SK-MEL-5 (cell line): ENCODE results near the gene CAP1. TPM values are rescaled to one million over a fixed set of nuclear protein-coding genes. Genes with fewer than 3 reads are reported as not detected.

Experiments
- DNase-seq: peaks from one replicate; pipeline ENCODE4 v3.0.0-alpha.2; 2016; ENCODE audit warnings: low read depth, low spot score
- in situ Hi-C: cut with HindIII; loops from 2 replicates; pipeline ENCODE4 v1.10.0; 2016; ENCODE audit warnings: low sequenced_read_pairs, high pct_unique_total_duplicates, low pct_unique_long_range_greater_than_20kb
- total RNA-seq: library from RNA; depleted of rRNA; stranded (reverse); fragments of >200 nt; shearing (Covaris generic); gene quantifications from 2 replicates; pipeline ENCODE4 v1.2.3, GENCODE V29; 2014; rRNA removed

CAP1 gene
- total RNA-seq, 1 experiment from 2014 or later, result 314 TPM

DNA sequence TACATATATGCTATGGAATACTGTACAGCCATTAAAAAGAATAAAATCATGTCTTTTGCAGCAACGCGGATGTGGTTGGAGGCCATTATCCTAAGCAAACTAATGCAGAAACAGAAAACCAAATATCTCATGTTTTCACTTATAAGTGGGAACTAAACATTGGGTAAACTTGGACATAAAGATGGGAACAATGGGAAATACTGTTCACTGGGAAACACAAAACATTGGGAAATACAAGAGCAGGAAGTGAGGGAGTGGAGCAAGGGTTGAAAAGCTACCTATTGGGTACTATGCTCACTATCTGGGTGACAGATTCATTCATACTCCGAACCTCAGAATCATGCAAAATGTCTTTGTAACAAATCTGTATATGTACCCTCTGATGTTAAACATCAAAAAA, 73.9 kb downstream of the CAP1 start:
- in situ Hi-C loops, result no loop called here
- DNase-seq, result no peak

DNA sequence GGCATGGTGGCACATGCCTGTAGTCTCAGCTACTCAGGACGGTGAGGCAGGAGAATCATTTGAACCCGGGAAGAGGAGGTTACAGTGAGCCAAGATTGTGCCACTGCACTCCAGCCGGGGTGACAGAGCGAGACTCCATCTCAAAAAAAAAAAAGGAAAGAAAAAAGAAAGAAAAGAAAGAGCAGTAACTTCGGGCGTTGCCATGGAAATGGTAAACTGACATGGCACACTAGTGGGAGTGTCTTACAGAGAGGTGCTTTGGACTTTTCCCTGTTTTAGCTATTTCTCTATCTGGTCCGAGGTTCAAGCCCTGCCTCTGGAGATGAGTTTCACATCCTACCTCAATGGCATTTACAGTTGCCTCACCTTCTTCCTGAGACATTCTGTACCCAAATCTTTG, 79.6 kb downstream of the CAP1 start:
- DNase-seq, result no peak
- in situ Hi-C loops, result no loop called here

Other genes with a start within 250 kb of the CAP1 start
- 41.7 and 43.9 TPM in 2 replicates for gene TRIT1, start 157.2 kb upstream of the CAP1 start, total RNA-seq
- gene MYCL, start 138.8 kb upstream of the CAP1 start, total RNA-seq, result 4.1 and 5.1 TPM in 2 replicates
- gene MFSD2A, start 85.6 kb upstream of the CAP1 start, total RNA-seq, result 3.1 and 3.9 TPM in 2 replicates
- 110 and 126 TPM in 2 replicates for gene PPT1, start 56.5 kb downstream of the CAP1 start, total RNA-seq
- gene RLF, start 120.7 kb downstream of the CAP1 start, total RNA-seq, result 22.9 and 24.0 TPM in 2 replicates
- not detected in 2 replicates for gene TMCO2, start 207.2 kb downstream of the CAP1 start, total RNA-seq
- 56.5 and 57.9 TPM in 2 replicates for gene ZMPSTE24, start 217.5 kb downstream of the CAP1 start, total RNA-seq